Measurements from ENCODE around the gene ALK. TPM values are rescaled to one million over a fixed set of nuclear protein-coding genes. Genes with fewer than 3 reads are reported as not detected.

The ALK gene
- polyA plus RNA-seq, 3 donors = not detected

- Histone ChIP-seq H3K4me1 (ENCODE audit: control insufficient read depth in 1 of 2, insufficient read depth in 2 of 2, low read length in 2 of 2) (no peaks in the 10 kb centered on the region), H3K27ac (ENCODE audit: low read depth in 1 of 2, low read length in 2 of 2) (no peak overlapping the region), H3K9ac (ENCODE audit: insufficient read depth, low read length, poor library complexity, severe bottlenecking) (no peak overlapping the region), H3K4me2 (replicated peaks; ENCODE audit: extremely low read depth, low read length, poor library complexity, severe bottlenecking) (no peak overlapping the region), H3K4me3 (replicated peaks in 1 of 3; ENCODE audit: low read depth in 2 of 3, low read length in 3 of 3) (no peak overlapping the region), H3K36me3 (replicated peaks in 1 of 2; ENCODE audit: control insufficient read depth in 1 of 2, insufficient read depth in 2 of 2, low read length in 2 of 2) (no peaks in the 10 kb centered on the region), H3K79me2 (ENCODE audit: insufficient read depth, low read length) (no peaks in the 10 kb centered on the region), H3K27me3 (ENCODE audit: control insufficient read depth in 2 of 2, insufficient read depth in 2 of 2, low read length in 2 of 2) (no peaks in the 10 kb centered on the region), H2AFZ (ENCODE audit: insufficient read depth, low read depth, low read length, poor library complexity, severe bottlenecking) (no peak overlapping the region), H4K20me1 (ENCODE audit: insufficient read depth, low read length) (no peaks in the 10 kb centered on the region), H3K9me3 (replicated peaks in 1 of 2; ENCODE audit: control insufficient read depth in 1 of 2, insufficient read depth in 1 of 2, low read length in 2 of 2) (no peaks in the 10 kb centered on the region)
- Mint-ChIP-seq H3K4me3 (no peak overlapping the region), H3K9me3 (peaks cover 0 to 8% (median 0%) of the 10 kb centered on the region in 7 donors), H3K27me3 (ENCODE audit: low read depth in 3 of 3) (peaks cover 0 to 6% (median 5%) of the 10 kb centered on the region in 3 donors), H3K36me3 (no peaks in the 10 kb centered on the region), H3K27ac (no peak overlapping the region), H3K4me1 (peaks cover 3% of the 10 kb centered on the region)
- DNase-seq = no peak
- whole genome bisulfite sequencing (ENCODE audit: insufficient coverage) = 0% methylated on average over 2 of the region's 2 CpGs
- intact Hi-C loops (cut with micrococcal nuclease) = no loop called here
- no peak for TF ChIP-seq CTCF (IDR thresholded peaks at IDR 0.05)
Measured at GRCh38 chr2:29405707-29406106, 515.7 kb downstream of the ALK start.

- Histone ChIP-seq H4K20me1 (ENCODE audit: insufficient read depth, low read length) (no peaks in the 10 kb centered on the region), H3K27me3 (ENCODE audit: control insufficient read depth in 2 of 2, insufficient read depth in 2 of 2, low read length in 2 of 2) (no peaks in the 10 kb centered on the region), H2AFZ (ENCODE audit: insufficient read depth, low read depth, low read length, poor library complexity, severe bottlenecking) (no peak overlapping the region), H3K9ac (ENCODE audit: insufficient read depth, low read length, poor library complexity, severe bottlenecking) (no peak overlapping the region), H3K9me3 (replicated peaks in 1 of 2; ENCODE audit: control insufficient read depth in 1 of 2, insufficient read depth in 1 of 2, low read length in 2 of 2) (no peaks in the 10 kb centered on the region), H3K36me3 (replicated peaks in 1 of 2; ENCODE audit: control insufficient read depth in 1 of 2, insufficient read depth in 2 of 2, low read length in 2 of 2) (no peaks in the 10 kb centered on the region), H3K79me2 (ENCODE audit: insufficient read depth, low read length) (no peaks in the 10 kb centered on the region), H3K4me1 (ENCODE audit: control insufficient read depth in 1 of 2, insufficient read depth in 2 of 2, low read length in 2 of 2) (no peaks in the 10 kb centered on the region), H3K27ac (ENCODE audit: low read depth in 1 of 2, low read length in 2 of 2) (no peak overlapping the region), H3K4me3 (replicated peaks in 1 of 3; ENCODE audit: low read depth in 2 of 3, low read length in 3 of 3) (no peak overlapping the region), H3K4me2 (replicated peaks; ENCODE audit: extremely low read depth, low read length, poor library complexity, severe bottlenecking) (no peak overlapping the region)
- peaks cover 0 to 8% (median 0%) of the 10 kb centered on the region in 7 donors for H3K9me3 Mint-ChIP-seq
- intact Hi-C loops (cut with micrococcal nuclease) = no loop called here
- H3K4me3 Mint-ChIP-seq = no peak overlapping the region
- no peak for DNase-seq
- H3K27ac Mint-ChIP-seq = no peak overlapping the region
- H3K36me3 Mint-ChIP-seq = no peaks in the 10 kb centered on the region
- peaks cover 0 to 6% (median 5%) of the 10 kb centered on the region in 3 donors for H3K27me3 Mint-ChIP-seq (ENCODE audit: low read depth in 3 of 3)
- 89% methylated on average over 3 of the region's 5 CpGs for WGBS (ENCODE audit: insufficient coverage)
- H3K4me1 Mint-ChIP-seq = peaks cover 3% of the 10 kb centered on the region
- no peak for TF ChIP-seq CTCF (IDR thresholded peaks at IDR 0.05)
Measured at GRCh38 chr2:29405266-29405665, 516.1 kb downstream of the ALK start.

Data from CD14-positive monocyte (primary cell).